Upper lobe of right lung (tissue), 1 donor: ENCODE data around the gene VSIG10L2. TPM values are rescaled to one million over a fixed set of nuclear protein-coding genes. Genes with fewer than 3 reads are reported as not detected.

Experiments used
- ATAC-seq: fragments of 200-7000 bp; cut with Tn5 transposase; one replicate; pipeline ENCODE4 v1.9.1; 2020; ENCODE audit warnings: mild to moderate bottlenecking, moderate library complexity
- DNase-seq: peaks from one replicate; pipeline ENCODE4 v3.0.0-alpha.2; 2020
- H3K27ac ChIP-seq: fragments of 200-600 bp; one replicate; pipeline ENCODE4 v1.8.0; 2022
- H3K27me3 ChIP-seq: fragments of 200-600 bp; one replicate; pipeline ENCODE4 v1.8.0; 2022; ENCODE audit warnings: mild to moderate bottlenecking
- H3K36me3 ChIP-seq: fragments of 200-600 bp; one replicate; pipeline ENCODE4 v1.8.0; 2022
- H3K4me1 ChIP-seq: fragments of 200-600 bp; one replicate; pipeline ENCODE4 v1.8.0; 2022
- H3K4me3 ChIP-seq: fragments of 200-600 bp; one replicate; pipeline ENCODE4 v1.8.0; 2022; ENCODE audit warnings: mild to moderate bottlenecking
- H3K9me3 ChIP-seq: fragments of 200-600 bp; one replicate; pipeline ENCODE4 v1.8.0; 2022
- intact Hi-C: fragments of 100-400 bp; cut with DNase I; formaldehyde crosslinking; loops from one replicate; pipeline ENCODE4 v1.11.0; 2022
- total RNA-seq: library from RNA; stranded (reverse); fragmentation: NEBNext Ultra II Directional; extraction: Animal tissue kit (Norgen Biotek cat#: 25700); gene quantifications from one replicate; pipeline ENCODE4 v1.2.1, GENCODE V29; 2021
- TF ChIP-seq, protein P1 (sequence below): fragments of 200-600 bp; IDR thresholded peaks from one replicate; pipeline ENCODE4 v1.8.0; 2022; ENCODE audit warnings: antibody characterized with exemption
- donor health status: DM: no; HTN: yes; CAD: no; lungs with severe emphysema.

The VSIG10L2 gene
- total RNA-seq, 1 donor from 2014 or later, result not detected

DNA sequence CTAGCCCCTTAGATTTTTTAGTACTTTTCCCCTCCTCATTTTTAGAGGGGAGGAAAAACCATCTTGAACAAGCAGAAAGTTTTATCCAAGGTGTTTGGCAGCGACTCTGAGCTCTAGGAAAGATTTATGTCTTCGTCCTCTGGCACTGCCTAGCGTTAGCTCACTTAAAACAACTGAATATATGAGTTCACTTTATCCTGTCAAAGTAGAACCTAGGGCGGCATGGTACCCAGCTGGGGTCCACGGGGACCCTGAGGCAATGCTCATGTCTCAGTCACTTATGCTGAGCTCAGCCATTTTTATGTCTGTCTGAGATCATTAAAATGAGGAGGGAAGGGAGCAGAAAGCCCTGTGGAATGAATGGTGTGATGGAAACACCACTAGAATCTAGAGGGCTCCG, 14.2 kb upstream of the VSIG10L2 start:
- TF ChIP-seq, protein P1, sequence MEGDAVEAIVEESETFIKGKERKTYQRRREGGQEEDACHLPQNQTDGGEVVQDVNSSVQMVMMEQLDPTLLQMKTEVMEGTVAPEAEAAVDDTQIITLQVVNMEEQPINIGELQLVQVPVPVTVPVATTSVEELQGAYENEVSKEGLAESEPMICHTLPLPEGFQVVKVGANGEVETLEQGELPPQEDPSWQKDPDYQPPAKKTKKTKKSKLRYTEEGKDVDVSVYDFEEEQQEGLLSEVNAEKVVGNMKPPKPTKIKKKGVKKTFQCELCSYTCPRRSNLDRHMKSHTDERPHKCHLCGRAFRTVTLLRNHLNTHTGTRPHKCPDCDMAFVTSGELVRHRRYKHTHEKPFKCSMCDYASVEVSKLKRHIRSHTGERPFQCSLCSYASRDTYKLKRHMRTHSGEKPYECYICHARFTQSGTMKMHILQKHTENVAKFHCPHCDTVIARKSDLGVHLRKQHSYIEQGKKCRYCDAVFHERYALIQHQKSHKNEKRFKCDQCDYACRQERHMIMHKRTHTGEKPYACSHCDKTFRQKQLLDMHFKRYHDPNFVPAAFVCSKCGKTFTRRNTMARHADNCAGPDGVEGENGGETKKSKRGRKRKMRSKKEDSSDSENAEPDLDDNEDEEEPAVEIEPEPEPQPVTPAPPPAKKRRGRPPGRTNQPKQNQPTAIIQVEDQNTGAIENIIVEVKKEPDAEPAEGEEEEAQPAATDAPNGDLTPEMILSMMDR, result no peak
- Histone ChIP-seq H3K4me3 (no peak overlapping the region), H3K27me3 (no peaks in the 10 kb centered on the region), H3K9me3 (no peaks in the 10 kb centered on the region), H3K36me3 (no peaks in the 10 kb centered on the region), H3K4me1 (no peaks in the 10 kb centered on the region), H3K27ac (no peak overlapping the region)
- DNase-seq (no peak), ATAC-seq (no peak)
- intact Hi-C loops, result no loop called here

DNA sequence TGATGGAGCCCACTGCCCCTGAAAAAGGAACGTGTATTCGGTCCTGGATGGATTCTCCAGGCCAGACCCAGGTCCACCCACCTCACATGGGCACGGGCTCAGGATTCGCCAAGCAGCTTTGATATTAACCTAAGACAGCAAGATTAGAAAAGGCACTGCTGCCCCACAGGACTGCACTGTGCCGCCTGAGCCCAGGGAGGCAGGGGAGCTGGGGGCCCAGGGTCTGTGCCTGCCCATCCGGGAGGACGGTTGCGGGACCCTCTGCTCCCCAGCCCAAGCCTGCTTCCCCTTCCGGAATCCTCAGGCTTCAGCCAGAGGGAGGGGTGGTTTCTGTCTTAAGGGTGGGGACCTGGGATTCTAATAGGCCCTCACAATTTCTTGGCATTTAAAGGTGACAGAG, 13.5 kb upstream of the VSIG10L2 start:
- peak; percentile 58 for DNase-seq
- Histone ChIP-seq H3K36me3 (no peaks in the 10 kb centered on the region), H3K4me1 (no peaks in the 10 kb centered on the region), H3K27ac (no peak overlapping the region), H3K4me3 (no peak overlapping the region), H3K27me3 (no peaks in the 10 kb centered on the region), H3K9me3 (no peaks in the 10 kb centered on the region)
- TF ChIP-seq, protein P1, result no peak
- intact Hi-C loops, result no loop called here
- ATAC-seq, result no peak

DNA sequence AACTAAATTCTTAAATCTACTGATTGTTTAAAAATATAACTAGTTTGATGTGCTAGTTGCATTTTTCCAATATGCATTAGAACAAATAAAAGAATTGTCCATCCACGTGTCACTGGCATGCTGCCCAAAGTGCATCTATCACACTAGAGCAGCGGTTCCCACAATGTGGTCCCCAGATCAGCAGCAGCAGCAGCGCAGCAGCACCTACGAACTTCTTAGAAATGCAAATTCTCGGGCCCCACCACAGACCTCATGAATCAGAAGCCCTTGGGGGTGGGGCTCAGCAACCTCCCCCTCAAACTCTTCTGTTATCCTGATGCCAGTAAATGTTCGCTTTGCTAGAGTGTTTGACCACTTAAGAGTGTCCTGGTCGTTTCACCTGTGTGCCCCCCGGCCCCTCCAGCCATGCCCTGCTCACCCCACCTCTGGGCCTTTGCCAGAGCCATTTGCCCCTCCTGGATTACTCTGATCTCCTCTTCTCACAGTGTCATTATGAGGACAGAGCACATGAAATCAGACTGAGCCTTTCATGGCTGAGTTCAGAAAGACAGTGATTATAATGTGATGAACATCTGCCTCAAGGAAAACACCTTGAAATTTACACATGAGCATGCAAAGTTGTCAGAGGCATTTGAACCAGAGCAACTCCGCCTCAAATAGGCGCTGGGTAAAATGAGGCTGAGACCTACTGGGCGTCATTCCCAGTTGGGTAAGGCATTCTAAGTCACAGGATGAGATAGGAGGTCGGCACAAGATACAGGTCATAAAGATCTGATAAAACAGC, 12.6 kb upstream of the VSIG10L2 start:
- DNase-seq (peak; percentile 28), ATAC-seq (no peak)
- no peak overlapping the region for H3K27ac ChIP-seq
- H3K4me1 ChIP-seq, result no peaks in the 10 kb centered on the region
- intact Hi-C loops, result no loop called here
- H3K9me3 ChIP-seq, result no peaks in the 10 kb centered on the region
- no peaks in the 10 kb centered on the region for H3K36me3 ChIP-seq
- no peak overlapping the region for H3K4me3 ChIP-seq
- H3K27me3 ChIP-seq, result no peaks in the 10 kb centered on the region
- TF ChIP-seq, protein P1, result no peak

DNA sequence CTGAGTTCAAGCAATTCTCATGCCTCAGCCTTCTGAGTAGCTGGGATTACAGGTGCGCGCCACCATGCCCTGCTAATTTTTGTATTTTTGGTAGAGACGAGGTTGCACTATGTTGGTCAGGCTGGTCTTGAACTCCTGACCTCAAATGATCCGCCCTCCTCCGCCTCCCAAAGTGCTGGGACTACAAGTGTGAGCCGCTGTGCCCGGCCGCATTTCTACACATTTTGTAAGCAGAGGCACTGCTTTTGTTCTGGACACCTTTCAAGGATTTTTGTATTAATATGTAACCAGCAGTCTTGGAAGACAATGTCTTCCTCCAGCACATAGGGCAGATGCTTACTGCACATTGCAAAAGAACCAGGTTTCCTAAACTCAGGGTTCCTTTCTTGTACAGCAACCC, 11.4 kb upstream of the VSIG10L2 start:
- TF ChIP-seq, protein P1, result no peak
- Histone ChIP-seq H3K4me1 (no peaks in the 10 kb centered on the region), H3K27me3 (no peaks in the 10 kb centered on the region), H3K27ac (no peak overlapping the region), H3K9me3 (no peaks in the 10 kb centered on the region), H3K36me3 (no peaks in the 10 kb centered on the region), H3K4me3 (no peak overlapping the region)
- DNase-seq, result peak; percentile 23
- ATAC-seq, result no peak
- intact Hi-C loops, result no loop called here

DNA sequence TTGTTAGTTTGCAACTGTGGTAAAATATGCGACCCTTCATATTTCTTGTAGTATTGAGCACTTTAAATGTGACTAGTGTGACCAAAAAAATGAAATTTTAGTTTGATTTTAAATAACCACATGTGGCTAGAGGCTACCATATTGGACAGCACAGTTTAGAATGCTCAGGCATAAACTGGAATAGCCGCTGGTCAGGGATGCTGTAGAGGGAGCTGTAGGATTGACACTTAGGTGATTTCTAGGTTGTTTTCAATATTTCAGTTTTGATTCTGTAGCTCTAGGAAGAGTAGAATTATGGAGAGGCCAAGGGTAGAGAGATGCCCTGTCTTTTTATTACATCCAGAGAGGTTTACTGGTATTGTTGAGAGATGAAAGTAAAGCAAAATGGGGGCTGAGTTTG, 10.8 kb upstream of the VSIG10L2 start:
- intact Hi-C loops, result no loop called here

More for the DNA sequence above, 10.8 kb upstream of the VSIG10L2 start:
- TF ChIP-seq, protein P1, result no peak
- DNase-seq (no peak), ATAC-seq (no peak)
- Histone ChIP-seq H3K27me3 (no peaks in the 10 kb centered on the region), H3K27ac (no peak overlapping the region), H3K4me1 (no peaks in the 10 kb centered on the region), H3K9me3 (no peaks in the 10 kb centered on the region), H3K36me3 (no peaks in the 10 kb centered on the region), H3K4me3 (no peak overlapping the region)
